Endothelial cell (in vitro differentiated cells): ENCODE data around the gene PCGF1. TPM values are rescaled to one million over a fixed set of nuclear protein-coding genes. Genes with fewer than 3 reads are reported as not detected.

Experiments
- DNase-seq: peaks from one replicate; pipeline ENCODE4 v3.0.0; 2021; ENCODE audit warnings: low spot score
- H3K27ac Mint-ChIP-seq: one replicate; pipeline ENCODE4 v1.8.0; 2021; ENCODE audit warnings: mixed read lengths, inconsistent platforms; ENCODE audit not compliant: unreplicated experiment
- H3K27me3 Mint-ChIP-seq: one replicate; pipeline ENCODE4 v1.8.0; 2021; ENCODE audit warnings: mild to moderate bottlenecking, moderate library complexity, mixed read lengths, inconsistent platforms; ENCODE audit not compliant: unreplicated experiment
- H3K36me3 Mint-ChIP-seq: one replicate; pipeline ENCODE4 v1.8.0; 2021; ENCODE audit warnings: mild to moderate bottlenecking, low read depth, mixed read lengths, inconsistent platforms; ENCODE audit not compliant: unreplicated experiment
- H3K4me1 Mint-ChIP-seq: one replicate; pipeline ENCODE4 v1.8.0; 2021; ENCODE audit warnings: mild to moderate bottlenecking, mixed read lengths, inconsistent platforms; ENCODE audit not compliant: unreplicated experiment
- H3K4me3 Mint-ChIP-seq: one replicate; pipeline ENCODE4 v1.8.0; 2021; ENCODE audit warnings: mild to moderate bottlenecking, mixed read lengths, inconsistent platforms; ENCODE audit not compliant: unreplicated experiment
- H3K9me3 Mint-ChIP-seq: one replicate; pipeline ENCODE4 v1.8.0; 2021; ENCODE audit warnings: mixed read lengths, inconsistent platforms; ENCODE audit not compliant: unreplicated experiment
- CTCF ChIP-seq: fragments of 200-600 bp; sonication (generic); IDR thresholded peaks from one replicate; pipeline ENCODE4 v1.5.0; 2021; ENCODE audit warnings: antibody characterized with exemption; ENCODE audit not compliant: unreplicated experiment
- total RNA-seq: library from RNA; stranded (reverse); fragmentation: NEBNext Ultra II Directional; extraction: Animal tissue kit (Norgen Biotek cat#: 25700); gene quantifications from one replicate; pipeline ENCODE4 v1.2.1, GENCODE V29; 2021; ENCODE audit not compliant: unreplicated experiment

The PCGF1 gene
- total RNA-seq, 1 donor from 2014 or later, result 13.5 TPM

GRCh38 chr2:74515271-74515980 lies 7.9 kb upstream of the PCGF1 start:
- Mint-ChIP-seq H3K4me3 (no peak overlapping the region), H3K9me3 (peaks cover 5% of the 10 kb centered on the region), H3K36me3 (peaks cover 16% of the 10 kb centered on the region), H3K4me1 (peaks cover 18% of the 10 kb centered on the region), H3K27me3 (peaks cover 46% of the 10 kb centered on the region), H3K27ac (no peak overlapping the region)
- no peak for DNase-seq
- TF ChIP-seq CTCF, result no peak

GRCh38 chr2:74514368-74515270 lies 7.1 kb upstream of the PCGF1 start, which contains the start of gene TLX2:
Gene TLX2 (plus strand): TSS chr2:74514450. CDS start chr2:74514807, 357 bp downstream.
- Mint-ChIP-seq H3K4me1 (peaks cover 23% of the 10 kb centered on the region), H3K4me3 (no peak within 1 kb of the TSS), H3K9me3 (peaks cover 5% of the 10 kb centered on the region), H3K27ac (no peak within 1 kb of the TSS), H3K36me3 (peaks cover 16% of the 10 kb centered on the region), H3K27me3 (peaks cover 44% of the 10 kb centered on the region)
- DNase-seq, result peak; percentile 26
- no peak for TF ChIP-seq CTCF

GRCh38 chr2:74513605-74514367 lies 6.3 kb upstream of the PCGF1 start:
- Mint-ChIP-seq H3K4me3 (no peak overlapping the region), H3K4me1 (peaks cover 25% of the 10 kb centered on the region), H3K27ac (no peak overlapping the region), H3K36me3 (peaks cover 14% of the 10 kb centered on the region), H3K27me3 (peaks cover 37% of the 10 kb centered on the region), H3K9me3 (peaks cover 5% of the 10 kb centered on the region)
- TF ChIP-seq CTCF, result no peak
- no peak for DNase-seq

- Mint-ChIP-seq H3K27me3 (peaks cover 34% of the 10 kb centered on the region), H3K36me3 (peaks cover 11% of the 10 kb centered on the region), H3K4me3 (peak overlapping the region; percentile 65), H3K27ac (no peak overlapping the region), H3K4me1 (peaks cover 31% of the 10 kb centered on the region), H3K9me3 (peaks cover 5% of the 10 kb centered on the region)
- no peak for TF ChIP-seq CTCF
- DNase-seq, result no peak
Measured at GRCh38 chr2:74512744-74513604, 5.5 kb upstream of the PCGF1 start.
